ENCODE results near the gene MAGEB1. TPM values are rescaled to one million over a fixed set of nuclear protein-coding genes. Genes with fewer than 3 reads are reported as not detected.

MAGEB1 gene
- total RNA-seq, 2 experiments from 2014 or later, result not detected

DNA sequence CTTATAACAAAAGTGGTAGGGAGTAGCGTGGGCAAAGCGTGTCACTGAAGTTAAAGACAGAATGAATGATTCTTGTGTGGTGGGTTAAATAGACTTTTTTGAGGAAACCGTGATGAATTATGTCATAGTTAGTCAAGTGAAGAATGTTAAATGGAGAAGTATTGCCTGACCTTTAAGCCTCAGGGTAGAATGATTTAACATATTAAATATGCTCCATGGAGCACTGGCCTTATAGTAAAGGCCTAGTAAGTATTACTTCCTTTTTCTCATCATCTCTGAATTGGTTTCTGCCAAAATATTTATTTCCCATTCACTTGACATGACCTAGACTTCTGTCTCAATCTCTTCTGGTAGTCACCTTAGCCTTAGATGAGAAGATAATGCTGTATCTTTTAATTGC, 23.7 kb downstream of the MAGEB1 start:
- Histone ChIP-seq H3K4me3 (ENCODE audit: low read length) (no peak overlapping the region), H3K9me3 (ENCODE audit: control insufficient read depth in 1 of 2, insufficient read depth in 1 of 2, low read length in 2 of 2) (no peaks in the 10 kb centered on the region), H3K4me1 (ENCODE audit: insufficient read depth, low read length) (no peaks in the 10 kb centered on the region), H3K36me3 (ENCODE audit: insufficient read depth, low read length) (no peaks in the 10 kb centered on the region), H3K27ac (ENCODE audit: low read depth in 1 of 2, low read length in 2 of 2) (no peak overlapping the region), H3K27me3 (ENCODE audit: control insufficient read depth in 1 of 2, insufficient read depth in 2 of 2, low read length in 2 of 2) (no peaks in the 10 kb centered on the region)
- intact Hi-C loops (cut with DNase I, micrococcal nuclease), result no loop called here
- Mint-ChIP-seq H3K27me3 (peaks cover 4% of the 10 kb centered on the region), H3K36me3 (ENCODE audit: low read depth) (no peaks in the 10 kb centered on the region), H3K4me1 (ENCODE audit: low read depth) (no peaks in the 10 kb centered on the region), H3K9me3 (no peaks in the 10 kb centered on the region), H3K27ac (no peak overlapping the region), H3K4me3 (no peak overlapping the region)
- ATAC-seq (ENCODE audit: poor library complexity), result no peak
- CTCF ChIA-PET, result no interaction called here
- DNase-seq, result no peak
- no peak for TF ChIP-seq CTCF (IDR thresholded peaks at IDR 0.05)
- POLR2A ChIA-PET, result no interaction called here

DNA sequence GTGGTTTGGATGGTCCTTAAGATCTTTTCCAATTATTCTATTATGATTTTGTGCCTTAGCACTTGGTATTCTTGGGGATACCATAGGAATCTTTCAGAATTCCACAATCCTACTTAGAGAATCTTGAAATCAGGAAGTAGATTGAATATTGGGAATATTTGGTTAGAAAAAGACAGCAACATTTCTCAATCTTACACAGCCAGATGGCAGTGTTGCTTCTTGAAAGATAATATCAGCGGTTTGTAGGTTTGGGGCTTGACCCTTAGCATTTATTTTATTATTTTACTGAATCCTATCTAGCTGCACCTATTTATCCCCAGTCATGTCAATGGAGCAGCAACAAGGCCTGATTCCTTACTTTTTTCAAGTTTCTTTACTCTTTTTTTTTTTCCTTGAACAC, 28.6 kb downstream of the MAGEB1 start:
- POLR2A ChIA-PET, result no interaction called here
- H3K27me3 Mint-ChIP-seq, result no peaks in the 10 kb centered on the region
- no peak for TF ChIP-seq CTCF (IDR thresholded peaks at IDR 0.05)
- no peak overlapping the region for H3K27ac Mint-ChIP-seq
- no peaks in the 10 kb centered on the region for H3K27me3 ChIP-seq (ENCODE audit: control insufficient read depth in 1 of 2, insufficient read depth in 2 of 2, low read length in 2 of 2)
- H3K4me3 Mint-ChIP-seq, result no peak overlapping the region
- no peak for ATAC-seq (ENCODE audit: poor library complexity)
- intact Hi-C loops (cut with DNase I, micrococcal nuclease), result no loop called here
- no peak overlapping the region for H3K27ac ChIP-seq (ENCODE audit: low read depth in 1 of 2, low read length in 2 of 2)
- no peaks in the 10 kb centered on the region for H3K36me3 ChIP-seq (ENCODE audit: insufficient read depth, low read length)
- no peak overlapping the region for H3K4me3 ChIP-seq (ENCODE audit: low read length)
- H3K36me3 Mint-ChIP-seq (ENCODE audit: low read depth), result no peaks in the 10 kb centered on the region
- no peak for DNase-seq
- CTCF ChIA-PET, result no interaction called here
- no peaks in the 10 kb centered on the region for H3K9me3 Mint-ChIP-seq
- no peaks in the 10 kb centered on the region for H3K4me1 ChIP-seq (ENCODE audit: insufficient read depth, low read length)
- H3K9me3 ChIP-seq (ENCODE audit: control insufficient read depth in 1 of 2, insufficient read depth in 1 of 2, low read length in 2 of 2), result no peaks in the 10 kb centered on the region
- peaks cover 9% of the 10 kb centered on the region for H3K4me1 Mint-ChIP-seq (ENCODE audit: low read depth)

GRCh38 chrX:30278365-30278764, 31.4 kb downstream of the MAGEB1 start:
- POLR2A ChIA-PET, result no interaction called here
- DNase-seq (no peak), ATAC-seq (ENCODE audit: poor library complexity) (no peak)
- Mint-ChIP-seq H3K4me1 (ENCODE audit: low read depth) (peaks cover 9% of the 10 kb centered on the region), H3K27me3 (no peaks in the 10 kb centered on the region), H3K4me3 (no peak overlapping the region), H3K27ac (no peak overlapping the region), H3K36me3 (ENCODE audit: low read depth) (no peaks in the 10 kb centered on the region), H3K9me3 (no peaks in the 10 kb centered on the region)
- Histone ChIP-seq H3K9me3 (ENCODE audit: control insufficient read depth in 1 of 2, insufficient read depth in 1 of 2, low read length in 2 of 2) (no peaks in the 10 kb centered on the region), H3K4me3 (ENCODE audit: low read length) (no peak overlapping the region), H3K36me3 (ENCODE audit: insufficient read depth, low read length) (no peaks in the 10 kb centered on the region), H3K27ac (ENCODE audit: low read depth in 1 of 2, low read length in 2 of 2) (no peak overlapping the region), H3K4me1 (ENCODE audit: insufficient read depth, low read length) (no peaks in the 10 kb centered on the region), H3K27me3 (ENCODE audit: control insufficient read depth in 1 of 2, insufficient read depth in 2 of 2, low read length in 2 of 2) (no peaks in the 10 kb centered on the region)
- TF ChIP-seq CTCF (IDR thresholded peaks at IDR 0.05), result no peak
- CTCF ChIA-PET, result no interaction called here
- intact Hi-C loops (cut with DNase I, micrococcal nuclease), result no loop called here
